Midbrain (tissue), 1 donor: ENCODE measurements around the gene IFNL4.
"Not testable (repeated sequence)": the region's sequence is repeated elsewhere in the genome, so short reads cannot be mapped to it uniquely, and the experiment has no call there.

Source experiments
- DNase-seq: peaks from one replicate; lab custom pipeline; 2025; lab: John Stamatoyannopoulos, UW

Gene IFNL4

DNA sequence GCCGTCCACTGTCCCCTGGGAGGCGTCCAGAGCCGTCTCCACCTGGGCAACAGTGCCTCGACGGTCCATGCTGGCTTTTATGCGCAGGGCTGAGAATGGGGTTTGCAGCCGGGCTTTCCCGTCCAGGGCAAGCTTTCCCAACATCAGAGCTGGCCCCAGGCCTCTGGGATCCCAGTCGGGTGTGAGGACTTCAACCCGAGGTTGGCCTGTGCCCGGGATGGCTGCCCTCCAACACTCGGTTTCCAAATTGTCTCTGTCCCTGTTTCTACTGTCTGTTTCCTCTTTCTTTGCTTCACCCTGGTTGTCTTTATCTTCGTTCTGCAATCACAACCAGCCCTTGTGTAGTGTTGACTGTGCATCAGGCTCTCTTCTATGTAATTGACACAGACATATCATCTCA is at the start of gene IFNL4:
Gene IFNL4 (minus strand): TSS at position 51 of the 400 bp plus-strand sequence.
- no peak for DNase-seq

DNA sequence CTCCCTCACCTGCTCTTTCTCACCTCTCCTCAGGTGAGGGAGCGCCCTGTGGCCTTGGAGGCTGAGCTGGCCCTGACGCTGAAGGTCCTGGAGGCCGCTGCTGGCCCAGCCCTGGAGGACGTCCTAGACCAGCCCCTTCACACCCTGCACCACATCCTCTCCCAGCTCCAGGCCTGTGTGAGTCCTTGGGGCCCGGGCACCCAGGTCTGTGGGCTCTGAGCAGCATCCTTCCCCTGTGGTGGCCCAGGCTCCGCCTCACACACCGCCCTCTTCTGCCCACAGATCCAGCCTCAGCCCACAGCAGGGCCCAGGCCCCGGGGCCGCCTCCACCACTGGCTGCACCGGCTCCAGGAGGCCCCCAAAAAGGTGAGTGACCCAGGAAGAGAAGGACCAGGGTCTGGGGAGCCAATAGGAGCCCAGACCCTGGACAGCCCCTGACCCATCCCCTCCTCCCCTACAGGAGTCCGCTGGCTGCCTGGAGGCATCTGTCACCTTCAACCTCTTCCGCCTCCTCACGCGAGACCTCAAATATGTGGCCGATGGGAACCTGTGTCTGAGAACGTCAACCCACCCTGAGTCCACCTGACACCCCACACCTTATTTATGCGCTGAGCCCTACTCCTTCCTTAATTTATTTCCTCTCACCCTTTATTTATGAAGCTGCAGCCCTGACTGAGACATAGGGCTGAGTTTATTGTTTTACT is 49.4 kb upstream of the IFNL4 start:
- no peak for DNase-seq

DNA sequence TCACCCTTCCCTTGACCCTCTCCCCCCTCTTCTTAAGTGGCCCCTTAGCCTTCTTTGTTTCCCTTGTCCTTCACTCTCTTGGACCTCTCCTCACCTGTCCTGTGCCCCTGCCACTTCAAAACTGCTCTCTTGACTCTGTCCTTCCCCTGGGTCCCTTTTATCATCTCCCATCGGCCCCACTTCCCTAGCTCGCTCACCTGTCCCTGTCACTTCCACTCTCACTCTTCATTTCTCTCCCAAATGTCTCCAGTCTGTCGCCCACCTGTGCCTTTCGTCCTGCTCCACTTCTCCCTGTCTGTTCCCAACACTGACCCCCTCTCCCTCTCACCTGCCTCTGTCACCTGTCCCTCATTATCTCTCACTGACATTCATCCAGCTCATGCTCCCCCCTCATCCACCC is 48.2 kb upstream of the IFNL4 start:
- DNase-seq, result no peak

DNA sequence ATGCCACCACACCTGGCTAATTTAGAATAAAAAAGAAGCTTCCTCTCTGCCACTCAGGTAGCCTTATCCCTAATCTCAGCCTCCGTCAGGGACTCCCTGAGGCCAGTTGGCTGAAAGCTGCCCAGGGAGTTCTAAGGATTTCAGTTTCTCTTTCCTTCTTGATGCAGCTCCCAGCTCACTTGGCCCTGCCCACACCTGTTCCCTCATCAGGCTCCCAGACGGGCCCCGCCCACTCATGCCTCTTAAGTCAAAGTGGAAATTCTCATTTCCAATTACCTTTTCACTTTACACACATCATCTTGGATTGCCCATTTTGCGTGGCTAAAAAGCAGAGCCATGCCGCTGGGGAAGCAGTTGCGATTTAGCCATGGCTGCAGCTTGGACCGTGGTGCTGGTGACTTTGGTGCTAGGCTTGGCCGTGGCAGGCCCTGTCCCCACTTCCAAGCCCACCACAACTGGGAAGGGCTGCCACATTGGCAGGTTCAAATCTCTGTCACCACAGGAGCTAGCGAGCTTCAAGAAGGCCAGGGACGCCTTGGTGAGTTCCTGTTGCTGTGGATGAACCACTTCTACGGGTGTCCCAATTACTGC is 47.5 kb upstream of the IFNL4 start, which contains the start of gene IFNL1:
Gene IFNL1 (plus strand): TSS at position 353 of the 591 bp plus-strand sequence. CDS start 15 bp downstream, at position 368.
- DNase-seq, result no peak

DNA sequence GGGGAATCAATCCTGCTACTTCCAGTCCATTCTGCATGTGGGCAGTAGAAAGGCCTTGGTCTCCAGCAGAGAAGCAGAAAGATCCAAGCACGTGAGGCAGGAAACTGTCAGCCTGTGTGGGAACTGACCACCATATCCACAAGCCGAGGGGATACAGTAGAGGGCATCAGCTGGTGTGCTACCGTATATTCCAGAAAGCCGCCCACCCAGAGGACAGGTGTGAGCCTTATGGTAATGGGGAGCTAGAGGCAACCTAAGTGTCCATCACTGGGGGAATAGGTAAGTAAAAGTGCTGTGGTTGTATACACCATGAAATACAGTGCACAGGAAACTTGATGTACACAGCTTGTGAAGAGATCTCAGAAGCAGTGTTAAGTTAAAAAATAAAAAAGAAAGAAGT is 44.7 kb upstream of the IFNL4 start:
- no peak for DNase-seq

DNA sequence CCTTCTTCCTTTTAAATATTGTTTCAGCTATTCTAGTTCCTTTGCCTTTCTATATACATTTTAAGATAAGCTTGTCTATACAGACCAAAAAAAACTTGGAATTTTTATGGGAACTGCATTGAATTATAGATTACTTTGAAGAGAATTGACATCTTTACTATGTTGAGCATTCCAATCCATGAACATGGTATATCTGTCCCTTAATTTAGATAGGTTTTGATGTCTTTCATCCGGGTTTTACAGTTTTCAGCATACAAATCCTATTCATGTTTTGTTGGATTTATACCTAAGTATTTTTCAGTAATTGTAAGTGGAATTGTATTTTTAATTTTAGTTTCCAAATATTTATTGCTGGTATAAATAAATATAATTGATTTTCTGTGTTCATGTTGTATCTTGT is 35.4 kb upstream of the IFNL4 start:
- DNase-seq, result no peak

DNA sequence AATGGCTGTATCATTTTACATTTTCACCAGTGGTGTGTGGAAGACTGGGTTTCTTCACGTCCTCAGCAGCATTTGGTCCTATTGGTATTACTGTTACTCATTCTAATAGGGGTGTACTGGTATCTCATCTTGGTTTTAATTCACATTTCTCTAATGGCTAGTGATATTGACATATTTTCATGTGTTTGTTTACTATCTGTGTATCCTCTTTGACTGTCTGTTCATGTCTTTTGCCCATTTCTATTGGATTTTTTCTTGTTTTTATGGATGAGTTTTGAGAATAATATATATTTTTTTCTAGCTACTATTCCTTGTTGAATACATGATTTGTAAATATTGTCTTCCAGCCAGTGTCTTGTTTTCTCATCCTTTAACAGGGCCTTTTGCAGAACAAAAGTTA is 33.4 kb upstream of the IFNL4 start:
- no peak for DNase-seq

DNA sequence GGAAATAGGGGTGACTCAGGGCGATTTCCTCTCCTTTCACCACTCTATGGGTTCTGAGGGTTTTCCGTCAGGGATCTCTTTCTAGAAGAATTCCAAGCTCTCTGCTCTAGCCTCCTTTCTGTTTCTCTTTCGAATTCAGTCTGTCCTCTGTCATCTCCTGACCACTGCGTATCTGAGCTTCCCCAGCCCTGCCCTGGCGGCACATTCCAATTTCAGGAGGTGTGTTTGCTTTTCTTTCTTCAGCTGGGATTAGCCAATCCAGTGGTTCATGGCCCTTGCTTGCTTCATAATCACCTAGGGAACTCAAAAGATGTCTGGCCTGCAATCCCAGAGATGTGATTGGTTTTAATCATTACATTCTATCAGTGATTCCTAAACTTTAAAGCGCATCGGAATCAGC is 28.9 kb upstream of the IFNL4 start:
- no peak for DNase-seq

DNA sequence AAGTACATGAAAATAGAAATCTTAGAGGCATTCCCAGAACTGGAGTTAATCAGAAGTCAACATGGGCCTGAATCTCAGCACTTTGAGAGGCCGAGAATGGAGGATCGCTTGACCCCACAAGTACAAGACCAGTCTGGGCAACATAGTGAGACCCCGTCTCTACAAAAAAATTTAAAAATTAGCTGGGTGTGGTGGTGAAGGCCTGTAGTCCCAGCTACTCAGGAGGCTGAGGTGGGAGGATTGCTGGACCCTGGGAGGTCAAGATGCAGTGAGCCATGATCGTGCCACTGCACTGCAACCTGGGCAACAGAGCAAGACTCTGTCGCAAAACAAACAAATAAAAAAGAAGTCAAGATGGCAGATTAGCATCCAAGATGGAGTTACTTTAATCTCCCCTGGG is 28.1 kb upstream of the IFNL4 start:
- DNase-seq, result no peak

DNA sequence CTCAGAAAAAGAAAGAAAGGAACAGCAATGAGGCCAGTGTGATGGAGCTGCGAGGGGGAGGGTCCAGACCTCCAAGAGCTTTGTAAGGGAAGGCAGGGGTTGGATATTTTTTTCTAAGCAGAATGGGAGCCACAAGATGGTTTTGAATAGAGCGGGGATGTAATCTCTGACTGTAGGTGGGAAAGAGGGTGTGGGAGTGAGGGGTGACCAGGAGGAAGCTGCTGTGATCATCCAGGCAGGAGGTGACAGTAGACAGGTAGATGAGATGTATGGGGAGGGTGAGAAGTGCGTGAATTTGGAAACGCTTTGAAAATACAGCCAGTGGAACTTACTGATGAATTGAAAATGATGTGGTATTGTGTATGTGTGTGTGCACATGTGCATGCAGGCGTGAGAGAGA is 26.9 kb upstream of the IFNL4 start:
- no peak for DNase-seq

DNA sequence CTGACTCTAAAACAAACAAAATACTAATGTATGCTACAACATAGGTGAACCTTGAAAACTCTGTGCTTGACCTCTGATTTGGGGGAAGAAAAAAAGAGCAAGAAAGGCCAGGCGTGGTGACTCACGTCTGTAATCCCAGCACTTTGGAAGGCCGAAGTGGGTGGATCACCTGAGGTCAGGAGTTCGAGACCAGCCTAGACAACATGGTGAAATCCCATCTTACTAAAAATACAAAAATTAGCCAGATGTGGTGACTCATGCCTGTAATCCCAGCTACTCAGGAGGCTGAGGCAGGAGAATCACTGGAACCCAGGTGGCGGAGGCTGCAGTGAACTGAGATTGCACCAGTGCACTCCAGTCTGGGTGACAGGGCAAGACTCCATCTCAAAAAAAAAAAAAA is 25.2 kb upstream of the IFNL4 start:
- not testable (repeated sequence) for DNase-seq

DNA sequence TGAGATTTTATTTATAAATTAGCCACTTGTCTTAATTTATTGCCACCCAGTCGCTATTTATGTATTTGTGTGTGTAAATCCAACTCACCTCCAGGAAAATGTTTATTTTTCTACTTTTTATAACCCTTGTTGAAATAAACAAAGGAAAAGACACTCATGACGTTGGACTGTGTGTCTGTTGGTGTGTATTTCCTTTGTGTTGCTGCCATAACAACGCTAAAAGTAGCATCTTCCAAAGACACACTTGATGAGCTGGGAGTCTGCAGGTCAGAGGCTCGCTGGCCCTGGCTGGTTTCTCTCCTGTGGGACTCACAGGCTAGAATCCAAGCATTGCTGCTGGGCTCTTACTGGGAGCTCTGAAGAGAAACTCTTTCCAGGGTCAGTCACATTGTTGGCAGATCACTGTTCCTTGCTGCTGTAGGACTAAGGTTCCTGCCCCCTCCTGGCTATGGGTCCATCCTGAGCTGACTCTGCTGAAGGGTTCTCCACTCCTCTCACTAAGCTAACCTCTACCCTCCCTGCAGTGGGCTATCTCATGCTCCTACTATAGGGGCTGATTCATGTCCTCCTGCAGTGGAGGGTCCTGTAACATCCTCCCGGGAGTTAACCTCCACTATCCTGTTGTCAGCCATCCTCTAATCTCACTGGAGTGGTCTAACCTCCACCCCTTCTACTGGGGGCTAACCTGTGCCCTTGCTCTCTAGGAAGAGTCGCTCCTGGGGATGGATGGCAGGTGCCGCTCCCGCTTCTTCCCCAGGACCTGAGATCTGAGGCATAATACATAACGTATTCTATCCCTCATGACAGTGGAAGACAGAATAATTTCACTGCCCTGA is 21.6 kb upstream of the IFNL4 start:
- no peak for DNase-seq

DNA sequence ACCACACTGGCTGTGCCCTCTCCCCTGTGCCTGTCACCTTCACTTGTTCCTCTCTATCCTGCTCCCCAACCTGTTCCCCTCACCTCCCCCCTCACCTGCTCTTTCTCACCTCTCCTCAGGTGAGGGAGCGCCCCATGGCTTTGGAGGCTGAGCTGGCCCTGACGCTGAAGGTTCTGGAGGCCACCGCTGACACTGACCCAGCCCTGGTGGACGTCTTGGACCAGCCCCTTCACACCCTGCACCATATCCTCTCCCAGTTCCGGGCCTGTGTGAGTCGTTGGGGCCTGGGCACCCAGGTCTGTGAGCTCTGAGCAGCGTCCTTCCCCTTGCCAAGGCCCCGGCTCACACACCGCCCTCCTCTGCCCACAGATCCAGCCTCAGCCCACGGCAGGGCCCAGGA is 20.7 kb upstream of the IFNL4 start:
- DNase-seq, result not testable (repeated sequence)

DNA sequence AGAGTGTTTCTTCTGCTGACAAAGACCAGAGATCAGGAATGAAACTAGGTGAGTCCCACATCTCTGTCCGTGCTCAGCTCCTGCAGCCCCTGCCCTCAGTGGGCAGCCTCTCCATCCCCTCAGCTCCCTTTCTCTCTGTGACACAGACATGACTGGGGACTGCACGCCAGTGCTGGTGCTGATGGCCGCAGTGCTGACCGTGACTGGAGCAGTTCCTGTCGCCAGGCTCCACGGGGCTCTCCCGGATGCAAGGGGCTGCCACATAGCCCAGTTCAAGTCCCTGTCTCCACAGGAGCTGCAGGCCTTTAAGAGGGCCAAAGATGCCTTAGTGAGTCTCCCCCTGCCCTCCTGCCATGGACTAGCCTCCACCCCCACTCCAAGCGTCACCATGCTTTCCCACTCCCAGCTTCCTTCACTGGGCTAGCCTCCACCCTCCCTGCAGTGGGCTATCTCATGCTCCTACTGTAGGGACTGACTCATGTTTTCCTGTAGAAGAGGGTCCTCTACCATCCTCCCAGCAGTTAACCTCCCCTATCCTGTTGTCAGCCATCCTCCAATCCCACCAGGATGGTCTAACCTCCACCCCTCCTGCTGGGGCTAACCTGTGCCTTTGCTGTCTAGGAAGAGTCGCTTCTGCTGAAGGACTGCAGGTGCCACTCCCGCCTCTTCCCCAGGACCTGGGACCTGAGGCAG is 20.0 kb upstream of the IFNL4 start:
- DNase-seq, result not testable (repeated sequence)

DNA sequence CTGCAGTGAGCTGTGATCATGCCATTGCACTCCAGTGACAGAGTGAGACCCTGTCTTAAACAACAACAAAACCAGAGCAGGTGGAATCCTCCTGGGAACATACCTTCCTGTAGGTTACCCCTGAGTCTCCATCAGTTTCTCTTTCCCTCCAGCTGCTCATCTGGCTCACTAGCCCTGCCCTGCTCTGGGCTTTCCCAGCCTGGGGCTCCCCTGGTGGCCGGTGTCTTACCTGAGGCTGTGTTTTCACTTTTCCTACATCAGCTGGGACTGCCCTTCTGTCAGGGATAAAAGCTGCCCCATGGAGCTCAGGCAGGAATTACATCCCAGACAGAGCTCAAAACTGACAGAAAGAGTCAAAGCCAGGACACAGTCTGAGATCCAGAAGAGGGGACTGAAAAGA is 19.4 kb upstream of the IFNL4 start, which contains the start of gene IFNL2:
Gene IFNL2 (plus strand): TSS at position 312 of the 400 bp plus-strand sequence. CDS start 173 bp downstream, outside the sequence.
- DNase-seq, result not testable (repeated sequence)

DNA sequence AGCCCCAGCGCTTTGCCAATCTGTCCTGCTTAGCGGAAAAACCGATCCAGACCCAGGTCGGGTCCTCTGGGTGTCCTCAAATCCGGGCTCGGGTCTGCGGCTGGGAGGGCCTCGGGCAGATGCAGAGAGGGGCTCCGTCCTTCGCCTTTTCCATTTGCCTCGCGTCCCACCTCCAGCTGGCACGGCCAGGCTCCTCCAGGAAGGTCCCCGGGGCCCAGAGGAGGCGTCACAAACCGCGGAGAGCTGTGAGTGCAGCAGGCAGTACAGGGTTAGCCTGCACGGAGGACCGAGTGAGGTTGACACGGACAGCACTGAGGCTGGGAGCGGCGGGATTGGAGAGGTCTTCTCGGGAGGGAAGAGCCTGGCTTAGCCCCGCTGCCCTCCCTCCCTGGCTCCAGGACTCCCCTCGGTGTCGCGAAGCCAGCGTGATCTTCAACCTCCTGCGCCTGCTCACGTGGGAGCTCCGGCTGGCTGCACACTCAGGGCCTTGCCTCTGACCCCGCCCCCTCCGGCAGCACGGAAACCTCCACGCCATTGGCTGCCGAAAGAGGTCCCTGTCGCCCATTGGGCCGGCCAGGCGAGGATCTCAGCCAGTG is 16.8 kb upstream of the IFNL4 start:
- no peak for DNase-seq

DNA sequence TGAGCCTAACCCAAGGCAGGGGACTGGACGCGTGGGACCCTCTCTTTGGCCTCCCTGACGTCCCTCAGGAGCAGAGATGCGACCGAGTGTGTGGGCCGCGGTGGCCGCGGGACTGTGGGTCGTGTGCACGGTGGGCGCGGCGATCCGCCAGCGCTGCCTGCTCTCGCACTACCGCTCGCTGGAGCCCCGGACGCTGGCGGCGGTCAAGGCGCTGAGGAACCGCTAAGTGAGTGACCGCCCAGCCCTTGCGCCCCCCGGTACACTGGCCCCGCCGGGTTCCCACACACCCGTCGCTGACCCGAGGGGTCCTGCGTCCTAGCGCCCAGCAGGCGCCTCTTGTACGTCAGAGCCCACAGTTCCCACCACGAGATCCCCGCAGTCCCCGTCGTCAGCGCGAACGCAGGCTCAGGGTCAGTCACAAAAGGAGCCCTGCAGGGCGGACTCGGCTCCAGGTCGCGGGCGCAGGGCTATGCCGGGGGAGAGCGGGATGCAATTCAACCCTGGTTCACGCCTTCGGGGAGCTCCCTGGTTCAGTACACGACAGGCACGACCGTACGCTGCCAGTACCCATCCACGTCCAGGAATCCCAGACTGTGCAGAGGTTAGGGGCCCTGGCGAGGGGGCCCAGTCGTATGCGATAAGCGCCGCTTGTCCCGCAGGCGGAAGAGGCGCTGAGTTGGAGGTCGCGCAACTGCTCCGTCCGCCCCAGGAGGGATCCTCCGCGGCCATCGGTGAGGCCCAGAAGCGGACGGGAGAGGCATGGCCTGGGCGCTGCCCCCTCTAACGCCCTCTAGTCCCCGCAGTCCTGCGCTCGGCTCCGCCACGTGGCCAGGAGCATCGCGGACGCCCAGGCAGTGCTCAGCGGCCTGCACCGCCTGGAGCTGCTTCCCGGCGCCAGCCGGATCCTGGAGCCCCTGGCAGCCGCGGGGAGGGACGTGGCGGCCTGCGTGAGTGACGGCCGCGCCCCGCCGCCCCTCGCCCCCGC is 15.9 kb upstream of the IFNL4 start:
- no peak for DNase-seq

DNA sequence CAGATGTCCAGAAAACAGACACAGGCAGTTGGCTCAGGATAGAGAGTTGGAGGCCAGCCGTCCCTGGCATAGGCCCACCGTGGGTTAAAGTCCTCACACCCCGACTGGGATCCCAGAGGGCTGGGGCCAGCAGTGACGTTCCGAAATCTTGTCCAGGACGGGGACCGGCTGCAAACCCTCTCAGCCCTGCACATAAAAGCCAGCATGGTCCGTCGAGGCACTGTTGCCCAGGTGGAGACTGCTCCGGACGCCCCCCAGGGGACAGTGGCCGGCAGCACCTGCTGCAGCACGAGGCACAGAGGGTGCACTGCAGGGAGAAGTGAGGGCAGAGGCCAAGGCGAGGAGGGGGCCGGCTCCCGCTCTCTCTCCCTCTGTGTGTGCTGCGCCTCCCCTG is 15.3 kb upstream of the IFNL4 start:
- DNase-seq, result no peak

DNA sequence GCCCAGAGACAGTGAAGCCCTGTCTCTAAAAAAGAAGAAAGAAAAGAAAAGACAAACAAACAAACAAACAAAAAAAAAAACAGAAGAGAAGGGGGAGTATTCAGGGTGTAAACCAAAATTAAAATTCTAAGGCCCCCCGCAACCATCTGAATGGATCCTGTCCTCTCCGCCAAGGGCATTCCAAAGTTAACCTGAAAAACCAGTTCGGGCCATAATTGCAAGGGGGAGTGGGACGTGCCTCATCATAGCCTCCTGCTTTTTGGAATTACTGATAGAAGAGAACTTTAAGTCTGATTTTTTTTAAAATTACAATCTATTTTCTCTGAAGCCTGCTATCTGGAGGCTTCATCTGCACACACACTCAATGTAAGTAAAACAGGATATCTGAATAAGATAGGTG is 13.8 kb upstream of the IFNL4 start:
- no peak for DNase-seq

DNA sequence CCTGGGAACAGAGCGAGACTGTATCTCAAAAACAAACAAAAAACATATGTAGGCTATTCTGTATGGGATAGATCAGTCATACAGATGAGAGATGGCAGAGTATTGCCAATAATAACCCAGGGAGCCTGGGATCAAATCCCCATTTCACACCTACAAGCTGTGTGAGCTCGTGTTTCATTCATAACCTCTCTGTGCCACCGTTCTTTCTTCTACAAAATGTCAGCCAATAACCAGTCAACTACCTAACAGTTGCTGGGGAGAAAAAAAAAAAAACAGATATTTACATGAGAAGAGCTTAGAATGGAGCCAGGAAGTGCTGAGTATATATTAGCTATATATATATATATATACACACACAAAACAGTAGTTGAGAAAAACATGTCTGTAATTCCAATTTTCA is 13.0 kb upstream of the IFNL4 start:
- DNase-seq, result no peak

DNA sequence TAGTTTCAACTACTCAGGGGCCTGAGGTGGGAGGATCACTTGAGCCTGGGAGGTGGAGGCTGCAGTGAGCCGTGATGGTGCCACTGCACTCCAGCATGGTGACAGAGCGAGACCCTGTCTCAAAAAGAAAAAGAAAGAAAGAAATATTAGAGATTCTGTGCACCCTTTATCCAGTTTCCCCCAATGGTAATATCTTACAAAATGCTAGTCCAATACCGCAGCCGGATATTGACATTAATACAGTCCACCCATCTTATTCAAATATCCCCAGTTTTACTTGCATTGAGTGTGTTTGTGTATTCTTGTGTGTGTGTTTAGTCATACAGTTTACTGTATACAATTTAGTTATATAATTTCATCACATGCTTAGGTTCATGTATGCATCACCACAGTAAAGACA is 8.6 kb upstream of the IFNL4 start:
- no peak for DNase-seq
